ENCODE measurements around the gene TMPRSS11B. TPM values are rescaled to one million over a fixed set of nuclear protein-coding genes. Genes with fewer than 3 reads are reported as not detected.

TMPRSS11B gene
- total and polyA plus RNA-seq, 2 experiments from 2014 or later: not detected

DNA sequence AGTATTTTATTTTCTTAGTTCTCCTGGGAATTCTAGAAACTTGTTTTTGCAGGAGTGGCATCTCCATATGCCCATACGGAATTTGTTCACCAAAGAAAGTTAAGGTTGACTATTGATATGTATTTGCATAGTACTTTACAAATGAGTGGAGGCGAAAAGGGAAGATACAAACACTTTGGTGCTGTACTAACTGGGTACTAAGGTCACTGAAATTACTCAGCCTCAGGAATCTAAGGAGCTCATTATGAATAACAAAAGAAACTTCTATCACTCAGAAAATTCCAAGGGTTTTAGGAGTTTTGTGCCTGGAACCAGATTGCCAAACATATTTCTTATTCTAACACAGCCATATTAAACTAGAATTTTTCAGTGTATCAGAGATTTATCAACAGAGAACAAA, 27.4 kb upstream of the TMPRSS11B start:
- Histone ChIP-seq H3K4me1 (ENCODE audit: insufficient read depth) (peaks cover 18% of the 10 kb centered on the region), H3K79me2 (replicated peaks; ENCODE audit: insufficient read depth) (no peaks in the 10 kb centered on the region), H3K9me2 (ENCODE audit: insufficient read depth) (no peaks in the 10 kb centered on the region; the same call in 1 of the 2 replicates), H3K27me3 (ENCODE audit: insufficient read depth) (no peaks in the 10 kb centered on the region), H3K36me3 (ENCODE audit: insufficient read depth) (no peaks in the 10 kb centered on the region), H3F3A (replicated peaks; ENCODE audit: low read depth) (no peaks in the 10 kb centered on the region), H3K4me3 (peak overlapping the region; percentile 37), H2AFZ (no peak overlapping the region), H3K27ac (ENCODE audit: low read depth) (peak overlapping the region; percentile 41; the same call in 1 of the 2 replicates), H4K20me1 (replicated peaks; ENCODE audit: insufficient read depth) (no peaks in the 10 kb centered on the region), H3K4me2 (peak overlapping the region; percentile 45)
- peak; percentile 87 for DNase-seq (ENCODE audit: low spot score)
- peak overlapping the region; percentile 60 for H3K4me3 Mint-ChIP-seq
- H3K27ac Mint-ChIP-seq: peak overlapping the region; percentile 84
- H3K9me3 Mint-ChIP-seq: peaks cover 34% of the 10 kb centered on the region
- TF ChIP-seq CREB1 (CRISPR knock-in tag; IDR thresholded peaks at IDR 0.05; ENCODE audit: low read depth) (0 out of 2 replicates have a peak, but pooled peaks have one; percentile 3), POLR2AphosphoS5 (IDR thresholded peaks at IDR 0.05; ENCODE audit: low read depth) (peak; percentile 24; the same call in 1 of the 2 replicates), EZH2phosphoT487 (IDR thresholded peaks at IDR 0.05; ENCODE audit: unreplicated experiment) (no peak), ZNF331 (CRISPR knock-in tag; IDR thresholded peaks at IDR 0.05; ENCODE audit: low read depth) (no peak), STAT1 (IDR thresholded peaks at IDR 0.05; ENCODE audit: unreplicated experiment) (no peak), EZH2 (IDR thresholded peaks at IDR 0.05; ENCODE audit: low read depth, unreplicated experiment) (no peak), ZNF114 (CRISPR knock-in tag; IDR thresholded peaks at IDR 0.05) (no peak), NANOG (IDR thresholded peaks at IDR 0.05; ENCODE audit: borderline replicate concordance) (peak; percentile 93), JUNB (IDR thresholded peaks at IDR 0.05; ENCODE audit: unreplicated experiment) (no peak)
- TF ChIP-seq, protein P1, sequence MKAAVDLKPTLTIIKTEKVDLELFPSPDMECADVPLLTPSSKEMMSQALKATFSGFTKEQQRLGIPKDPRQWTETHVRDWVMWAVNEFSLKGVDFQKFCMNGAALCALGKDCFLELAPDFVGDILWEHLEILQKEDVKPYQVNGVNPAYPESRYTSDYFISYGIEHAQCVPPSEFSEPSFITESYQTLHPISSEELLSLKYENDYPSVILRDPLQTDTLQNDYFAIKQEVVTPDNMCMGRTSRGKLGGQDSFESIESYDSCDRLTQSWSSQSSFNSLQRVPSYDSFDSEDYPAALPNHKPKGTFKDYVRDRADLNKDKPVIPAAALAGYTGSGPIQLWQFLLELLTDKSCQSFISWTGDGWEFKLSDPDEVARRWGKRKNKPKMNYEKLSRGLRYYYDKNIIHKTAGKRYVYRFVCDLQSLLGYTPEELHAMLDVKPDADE (IDR thresholded peaks at IDR 0.05): no peak
- TF ChIP-seq, protein P2, sequence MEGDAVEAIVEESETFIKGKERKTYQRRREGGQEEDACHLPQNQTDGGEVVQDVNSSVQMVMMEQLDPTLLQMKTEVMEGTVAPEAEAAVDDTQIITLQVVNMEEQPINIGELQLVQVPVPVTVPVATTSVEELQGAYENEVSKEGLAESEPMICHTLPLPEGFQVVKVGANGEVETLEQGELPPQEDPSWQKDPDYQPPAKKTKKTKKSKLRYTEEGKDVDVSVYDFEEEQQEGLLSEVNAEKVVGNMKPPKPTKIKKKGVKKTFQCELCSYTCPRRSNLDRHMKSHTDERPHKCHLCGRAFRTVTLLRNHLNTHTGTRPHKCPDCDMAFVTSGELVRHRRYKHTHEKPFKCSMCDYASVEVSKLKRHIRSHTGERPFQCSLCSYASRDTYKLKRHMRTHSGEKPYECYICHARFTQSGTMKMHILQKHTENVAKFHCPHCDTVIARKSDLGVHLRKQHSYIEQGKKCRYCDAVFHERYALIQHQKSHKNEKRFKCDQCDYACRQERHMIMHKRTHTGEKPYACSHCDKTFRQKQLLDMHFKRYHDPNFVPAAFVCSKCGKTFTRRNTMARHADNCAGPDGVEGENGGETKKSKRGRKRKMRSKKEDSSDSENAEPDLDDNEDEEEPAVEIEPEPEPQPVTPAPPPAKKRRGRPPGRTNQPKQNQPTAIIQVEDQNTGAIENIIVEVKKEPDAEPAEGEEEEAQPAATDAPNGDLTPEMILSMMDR (conservative IDR thresholded peaks at IDR 0.05; ENCODE audit: low read depth in 2 of 2): no peak
- TF ChIP-seq, protein P3, sequence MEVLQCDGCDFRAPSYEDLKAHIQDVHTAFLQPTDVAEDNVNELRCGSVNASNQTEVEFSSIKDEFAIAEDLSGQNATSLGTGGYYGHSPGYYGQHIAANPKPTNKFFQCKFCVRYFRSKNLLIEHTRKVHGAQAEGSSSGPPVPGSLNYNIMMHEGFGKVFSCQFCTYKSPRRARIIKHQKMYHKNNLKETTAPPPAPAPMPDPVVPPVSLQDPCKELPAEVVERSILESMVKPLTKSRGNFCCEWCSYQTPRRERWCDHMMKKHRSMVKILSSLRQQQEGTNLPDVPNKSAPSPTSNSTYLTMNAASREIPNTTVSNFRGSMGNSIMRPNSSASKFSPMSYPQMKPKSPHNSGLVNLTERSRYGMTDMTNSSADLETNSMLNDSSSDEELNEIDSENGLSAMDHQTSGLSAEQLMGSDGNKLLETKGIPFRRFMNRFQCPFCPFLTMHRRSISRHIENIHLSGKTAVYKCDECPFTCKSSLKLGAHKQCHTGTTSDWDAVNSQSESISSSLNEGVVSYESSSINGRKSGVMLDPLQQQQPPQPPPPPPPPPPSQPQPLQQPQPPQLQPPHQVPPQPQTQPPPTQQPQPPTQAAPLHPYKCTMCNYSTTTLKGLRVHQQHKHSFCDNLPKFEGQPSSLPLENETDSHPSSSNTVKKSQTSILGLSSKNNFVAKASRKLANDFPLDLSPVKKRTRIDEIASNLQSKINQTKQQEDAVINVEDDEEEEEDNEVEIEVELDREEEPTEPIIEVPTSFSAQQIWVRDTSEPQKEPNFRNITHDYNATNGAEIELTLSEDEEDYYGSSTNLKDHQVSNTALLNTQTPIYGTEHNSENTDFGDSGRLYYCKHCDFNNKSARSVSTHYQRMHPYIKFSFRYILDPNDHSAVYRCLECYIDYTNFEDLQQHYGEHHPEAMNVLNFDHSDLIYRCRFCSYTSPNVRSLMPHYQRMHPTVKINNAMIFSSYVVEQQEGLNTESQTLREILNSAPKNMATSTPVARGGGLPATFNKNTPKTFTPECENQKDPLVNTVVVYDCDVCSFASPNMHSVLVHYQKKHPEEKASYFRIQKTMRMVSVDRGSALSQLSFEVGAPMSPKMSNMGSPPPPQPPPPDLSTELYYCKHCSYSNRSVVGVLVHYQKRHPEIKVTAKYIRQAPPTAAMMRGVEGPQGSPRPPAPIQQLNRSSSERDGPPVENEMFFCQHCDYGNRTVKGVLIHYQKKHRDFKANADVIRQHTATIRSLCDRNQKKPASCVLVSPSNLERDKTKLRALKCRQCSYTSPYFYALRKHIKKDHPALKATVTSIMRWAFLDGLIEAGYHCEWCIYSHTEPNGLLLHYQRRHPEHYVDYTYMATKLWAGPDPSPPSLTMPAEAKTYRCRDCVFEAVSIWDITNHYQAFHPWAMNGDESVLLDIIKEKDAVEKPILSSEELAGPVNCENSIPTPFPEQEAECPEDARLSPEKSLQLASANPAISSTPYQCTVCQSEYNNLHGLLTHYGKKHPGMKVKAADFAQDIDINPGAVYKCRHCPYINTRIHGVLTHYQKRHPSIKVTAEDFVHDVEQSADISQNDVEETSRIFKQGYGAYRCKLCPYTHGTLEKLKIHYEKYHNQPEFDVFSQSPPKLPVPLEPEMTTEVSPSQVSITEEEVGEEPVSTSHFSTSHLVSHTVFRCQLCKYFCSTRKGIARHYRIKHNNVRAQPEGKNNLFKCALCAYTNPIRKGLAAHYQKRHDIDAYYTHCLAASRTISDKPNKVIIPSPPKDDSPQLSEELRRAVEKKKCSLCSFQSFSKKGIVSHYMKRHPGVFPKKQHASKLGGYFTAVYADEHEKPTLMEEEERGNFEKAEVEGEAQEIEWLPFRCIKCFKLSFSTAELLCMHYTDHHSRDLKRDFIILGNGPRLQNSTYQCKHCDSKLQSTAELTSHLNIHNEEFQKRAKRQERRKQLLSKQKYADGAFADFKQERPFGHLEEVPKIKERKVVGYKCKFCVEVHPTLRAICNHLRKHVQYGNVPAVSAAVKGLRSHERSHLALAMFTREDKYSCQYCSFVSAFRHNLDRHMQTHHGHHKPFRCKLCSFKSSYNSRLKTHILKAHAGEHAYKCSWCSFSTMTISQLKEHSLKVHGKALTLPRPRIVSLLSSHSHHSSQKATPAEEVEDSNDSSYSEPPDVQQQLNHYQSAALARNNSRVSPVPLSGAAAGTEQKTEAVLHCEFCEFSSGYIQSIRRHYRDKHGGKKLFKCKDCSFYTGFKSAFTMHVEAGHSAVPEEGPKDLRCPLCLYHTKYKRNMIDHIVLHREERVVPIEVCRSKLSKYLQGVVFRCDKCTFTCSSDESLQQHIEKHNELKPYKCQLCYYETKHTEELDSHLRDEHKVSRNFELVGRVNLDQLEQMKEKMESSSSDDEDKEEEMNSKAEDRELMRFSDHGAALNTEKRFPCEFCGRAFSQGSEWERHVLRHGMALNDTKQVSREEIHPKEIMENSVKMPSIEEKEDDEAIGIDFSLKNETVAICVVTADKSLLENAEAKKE (CRISPR knock-in tag; IDR thresholded peaks at IDR 0.05): 0 out of 2 replicates have a peak, but pooled peaks have one; percentile 15
- TF ChIP-seq, protein P4, sequence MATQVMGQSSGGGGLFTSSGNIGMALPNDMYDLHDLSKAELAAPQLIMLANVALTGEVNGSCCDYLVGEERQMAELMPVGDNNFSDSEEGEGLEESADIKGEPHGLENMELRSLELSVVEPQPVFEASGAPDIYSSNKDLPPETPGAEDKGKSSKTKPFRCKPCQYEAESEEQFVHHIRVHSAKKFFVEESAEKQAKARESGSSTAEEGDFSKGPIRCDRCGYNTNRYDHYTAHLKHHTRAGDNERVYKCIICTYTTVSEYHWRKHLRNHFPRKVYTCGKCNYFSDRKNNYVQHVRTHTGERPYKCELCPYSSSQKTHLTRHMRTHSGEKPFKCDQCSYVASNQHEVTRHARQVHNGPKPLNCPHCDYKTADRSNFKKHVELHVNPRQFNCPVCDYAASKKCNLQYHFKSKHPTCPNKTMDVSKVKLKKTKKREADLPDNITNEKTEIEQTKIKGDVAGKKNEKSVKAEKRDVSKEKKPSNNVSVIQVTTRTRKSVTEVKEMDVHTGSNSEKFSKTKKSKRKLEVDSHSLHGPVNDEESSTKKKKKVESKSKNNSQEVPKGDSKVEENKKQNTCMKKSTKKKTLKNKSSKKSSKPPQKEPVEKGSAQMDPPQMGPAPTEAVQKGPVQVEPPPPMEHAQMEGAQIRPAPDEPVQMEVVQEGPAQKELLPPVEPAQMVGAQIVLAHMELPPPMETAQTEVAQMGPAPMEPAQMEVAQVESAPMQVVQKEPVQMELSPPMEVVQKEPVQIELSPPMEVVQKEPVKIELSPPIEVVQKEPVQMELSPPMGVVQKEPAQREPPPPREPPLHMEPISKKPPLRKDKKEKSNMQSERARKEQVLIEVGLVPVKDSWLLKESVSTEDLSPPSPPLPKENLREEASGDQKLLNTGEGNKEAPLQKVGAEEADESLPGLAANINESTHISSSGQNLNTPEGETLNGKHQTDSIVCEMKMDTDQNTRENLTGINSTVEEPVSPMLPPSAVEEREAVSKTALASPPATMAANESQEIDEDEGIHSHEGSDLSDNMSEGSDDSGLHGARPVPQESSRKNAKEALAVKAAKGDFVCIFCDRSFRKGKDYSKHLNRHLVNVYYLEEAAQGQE (IDR thresholded peaks at IDR 0.05; ENCODE audit: unreplicated experiment): no peak
- H3K36me3 Mint-ChIP-seq (ENCODE audit: low read depth): peaks cover 37% of the 10 kb centered on the region
- peak; percentile 90 for ATAC-seq
- H3K4me1 Mint-ChIP-seq: peaks cover 35% of the 10 kb centered on the region
- peaks cover 4% of the 10 kb centered on the region for H3K27me3 Mint-ChIP-seq (ENCODE audit: insufficient read depth, low read depth, poor library complexity)

All from GM23338 (cell line).